Measurements from ENCODE around the gene PRSS38. TPM values are rescaled to one million over a fixed set of nuclear protein-coding genes. Genes with fewer than 3 reads are reported as not detected.

The PRSS38 gene
- total and polyA plus RNA-seq, 10 of the 15 experiments (the other 5 are each of a cell fraction or from before 2014, with no cell fraction given), result not detected

DNA sequence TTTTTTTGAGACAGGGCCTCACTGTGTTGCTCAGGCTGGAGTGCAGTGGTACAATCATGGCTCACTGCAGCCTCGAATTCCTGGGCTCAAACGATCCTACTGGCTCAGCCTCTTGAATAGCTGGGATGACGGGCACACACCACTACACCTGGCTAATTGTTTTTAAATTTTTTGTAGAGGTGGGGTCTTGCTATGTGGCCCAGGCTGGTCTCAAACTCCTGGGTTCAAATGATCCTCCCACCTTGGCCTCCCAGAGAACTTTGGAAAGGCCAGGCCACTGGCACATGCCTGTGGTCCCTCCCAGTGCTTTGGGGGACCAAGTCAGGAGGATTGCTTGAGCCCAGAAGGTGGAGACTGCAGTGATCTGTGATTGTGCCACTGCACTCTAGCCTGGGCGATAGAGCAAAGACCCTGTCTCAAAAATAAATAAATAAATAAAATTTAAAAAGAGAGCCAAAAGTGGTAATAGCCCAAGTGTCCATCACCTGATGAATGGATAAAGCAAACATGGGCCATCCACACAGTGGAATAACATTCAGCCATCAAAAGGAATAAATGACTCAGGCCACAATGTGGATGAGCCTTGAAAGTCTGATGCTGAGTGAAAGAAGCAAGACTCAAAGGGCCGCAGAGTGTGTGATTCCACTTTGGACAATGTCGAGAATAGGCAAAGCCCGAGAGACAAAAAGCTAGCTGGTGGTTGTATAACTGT, 40.8 kb downstream of the PRSS38 start:
- no peak overlapping the region for H3K4me2 ChIP-seq (ENCODE audit: control insufficient read depth, insufficient read depth)
- in situ Hi-C loops (cut with MboI), result no loop called here
- H2AFZ ChIP-seq (ENCODE audit: control insufficient read depth, low read depth, low read length), result no peak overlapping the region
- no peak overlapping the region for H3K9ac ChIP-seq (ENCODE audit: control insufficient read depth, insufficient read depth, low read length)
- TF ChIP-seq PAX5 (IDR thresholded peaks at IDR 0.05; ENCODE audit: borderline replicate concordance, low read depth, low read length), result no peak
- TF ChIP-seq, protein P1, sequence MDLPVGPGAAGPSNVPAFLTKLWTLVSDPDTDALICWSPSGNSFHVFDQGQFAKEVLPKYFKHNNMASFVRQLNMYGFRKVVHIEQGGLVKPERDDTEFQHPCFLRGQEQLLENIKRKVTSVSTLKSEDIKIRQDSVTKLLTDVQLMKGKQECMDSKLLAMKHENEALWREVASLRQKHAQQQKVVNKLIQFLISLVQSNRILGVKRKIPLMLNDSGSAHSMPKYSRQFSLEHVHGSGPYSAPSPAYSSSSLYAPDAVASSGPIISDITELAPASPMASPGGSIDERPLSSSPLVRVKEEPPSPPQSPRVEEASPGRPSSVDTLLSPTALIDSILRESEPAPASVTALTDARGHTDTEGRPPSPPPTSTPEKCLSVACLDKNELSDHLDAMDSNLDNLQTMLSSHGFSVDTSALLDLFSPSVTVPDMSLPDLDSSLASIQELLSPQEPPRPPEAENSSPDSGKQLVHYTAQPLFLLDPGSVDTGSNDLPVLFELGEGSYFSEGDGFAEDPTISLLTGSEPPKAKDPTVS (IDR thresholded peaks at IDR 0.05; ENCODE audit: low read depth, low read length), result no peak
- TF ChIP-seq ZNF207 (IDR thresholded peaks at IDR 0.05; ENCODE audit: borderline replicate concordance), result no peak
- TF ChIP-seq CREM (IDR thresholded peaks at IDR 0.05; ENCODE audit: low read depth), result no peak
- TF ChIP-seq NR2C2 (IDR thresholded peaks at IDR 0.05; ENCODE audit: borderline replicate concordance, control insufficient read depth, insufficient read length, low read depth), result no peak
- no peak for TF ChIP-seq SP1 (IDR thresholded peaks at IDR 0.05; ENCODE audit: low read depth, low read length)
- no peak for TF ChIP-seq SUPT20H (IDR thresholded peaks at IDR 0.05; ENCODE audit: borderline replicate concordance, control insufficient read depth, low read depth, low read length)
- TF ChIP-seq SUZ12 (IDR thresholded peaks at IDR 0.05; ENCODE audit: unreplicated experiment), result no peak
- no peak for TF ChIP-seq YBX1 (IDR thresholded peaks at IDR 0.05)
- no peak for TF ChIP-seq STAT1 (conservative IDR thresholded peaks at IDR 0.05)
- TF ChIP-seq TCF7 (IDR thresholded peaks at IDR 0.05; ENCODE audit: borderline replicate concordance), result no peak
- SMC1A ChIA-PET (ENCODE audit: uncharacterized antibody, unreplicated experiment), result interaction anchor here (1.1 kb wide), 1 partner anchor 95 kb away, joined by 3 read pairs; no protein-coding TSS in a partner anchor
- no peaks in the 10 kb centered on the region; the same call in 2 of the 3 replicates for H3K9me3 ChIP-seq (replicated peaks; ENCODE audit: control insufficient read depth, insufficient read depth, low read length)
- no peak overlapping the region for H3K4me3 ChIP-seq
- 12% methylated on average over 7 of the region's 7 CpGs for WGBS (ENCODE audit: insufficient coverage, insufficient replicate concordance, low lambda C conversion rate, missing lambda C conversion rate)
- H4K20me1 ChIP-seq (ENCODE audit: control insufficient read depth, insufficient read depth), result no peaks in the 10 kb centered on the region
- intact Hi-C loops (cut with micrococcal nuclease; ENCODE audit: unreplicated experiment), result no loop called here
- CTCF ChIA-PET, result no interaction called here
- no peaks in the 10 kb centered on the region for H3K27me3 ChIP-seq (replicated peaks in 1 of 2; ENCODE audit: control insufficient read depth in 2 of 2, insufficient read depth in 2 of 2, low read length in 1 of 2)
- no peaks in the 10 kb centered on the region for H3K36me3 ChIP-seq (ENCODE audit: control insufficient read depth in 2 of 2, insufficient read depth in 2 of 2, low read length in 1 of 2)
- H3K79me2 ChIP-seq (ENCODE audit: control insufficient read depth, insufficient read depth, low read length), result no peaks in the 10 kb centered on the region
- no TSS peak for BruUV-seq (replicated peaks)
- no peaks in the 10 kb centered on the region for H3K4me1 ChIP-seq (ENCODE audit: control insufficient read depth, insufficient read depth, low read length)
- no peak for DNase-seq (ENCODE audit: low read depth, low spot score)
- POLR2A ChIA-PET, result no interaction called here
- RAD21 ChIA-PET (ENCODE audit: unreplicated experiment), result no interaction called here
- no peak for ATAC-seq
- no peak for FAIRE-seq
- H3K27ac ChIP-seq (ENCODE audit: control insufficient read depth, insufficient read depth), result no peak overlapping the region

Measured in GM12878 (cell line).